GM21786 (cell line): ENCODE data around the gene RFTN2.
"Not testable (repeated sequence)": the region's sequence is repeated elsewhere in the genome, so short reads cannot be mapped to it uniquely, and the experiment has no call there.

ENCODE experiments used
- ATAC-seq: cut with Tn5 transposase; IDR thresholded peaks from one replicate; pipeline ENCODE4 v1.9.1; 2021; ENCODE audit not compliant: unreplicated experiment

Gene RFTN2, protein sequence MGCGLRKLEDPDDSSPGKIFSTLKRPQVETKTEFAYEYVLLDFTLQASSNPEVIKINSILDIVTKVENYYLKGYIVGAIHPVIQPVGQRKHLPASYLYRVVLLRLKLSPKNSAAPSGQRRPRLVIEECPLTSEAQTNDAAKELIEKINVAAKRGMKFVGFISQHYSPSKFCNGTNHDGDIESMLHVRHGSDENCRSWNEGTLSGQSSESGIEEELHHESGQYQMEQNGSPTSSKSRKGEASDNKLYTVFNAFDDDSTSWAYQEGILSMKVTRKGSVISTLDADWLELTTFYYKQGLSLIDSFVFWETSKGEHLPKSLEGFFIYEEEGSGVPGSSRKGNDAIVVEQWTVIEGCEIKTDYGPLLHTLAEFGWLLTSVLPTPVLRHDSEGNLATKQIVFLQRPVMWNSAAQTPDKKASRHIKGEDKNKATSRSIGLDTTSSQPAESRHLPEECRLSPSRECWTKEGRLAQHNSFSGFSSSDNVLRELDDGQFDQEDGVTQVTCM

DNA sequence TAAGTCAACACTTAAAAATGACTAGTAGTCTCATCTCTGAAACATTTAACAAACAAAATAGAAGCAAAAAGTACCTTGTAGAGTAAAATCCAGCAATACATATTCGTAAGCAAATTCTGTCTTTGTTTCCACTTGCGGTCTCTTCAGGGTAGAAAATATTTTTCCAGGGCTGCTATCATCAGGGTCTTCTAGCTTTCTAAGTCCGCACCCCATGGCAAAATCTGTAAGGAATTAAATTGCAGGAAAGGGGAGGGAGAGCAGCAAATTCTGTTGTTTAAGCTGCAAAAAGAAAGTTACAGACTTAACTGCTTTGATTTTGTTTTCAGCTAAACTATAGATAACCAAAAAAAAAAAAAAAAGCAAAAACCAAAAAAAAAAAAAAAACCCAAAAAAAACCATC, at the start of gene RFTN2:
Gene RFTN2, minus strand, starts transcription at position 342 of the 400 bp plus-strand sequence. Its CDS starts 129 bp downstream, at position 213.
- no peak for ATAC-seq

DNA sequence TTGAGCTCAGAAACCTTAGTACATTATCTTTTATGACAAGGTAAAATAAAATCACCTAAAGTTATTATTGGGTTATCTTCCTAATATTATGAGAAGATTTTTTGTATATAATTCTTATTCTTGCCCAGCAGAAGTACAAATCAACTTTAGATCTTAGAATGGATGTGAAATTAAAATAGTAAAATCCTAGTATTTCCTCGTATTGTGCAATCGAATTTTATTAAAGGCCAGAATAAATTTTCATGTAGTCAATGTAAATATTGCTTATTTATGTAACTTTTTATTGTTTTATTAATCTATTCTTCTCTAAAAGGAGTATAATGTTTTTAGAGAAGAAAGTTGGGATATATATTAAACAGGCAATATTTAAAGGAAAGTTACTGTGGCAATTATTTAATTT, 42.5 kb upstream of the RFTN2 start:
- ATAC-seq = no peak

GRCh38 chr2:197713271-197713670, 37.9 kb upstream of the RFTN2 start:
- ATAC-seq = no peak

GRCh38 chr2:197711578-197711977, 36.2 kb upstream of the RFTN2 start:
- no peak for ATAC-seq

DNA sequence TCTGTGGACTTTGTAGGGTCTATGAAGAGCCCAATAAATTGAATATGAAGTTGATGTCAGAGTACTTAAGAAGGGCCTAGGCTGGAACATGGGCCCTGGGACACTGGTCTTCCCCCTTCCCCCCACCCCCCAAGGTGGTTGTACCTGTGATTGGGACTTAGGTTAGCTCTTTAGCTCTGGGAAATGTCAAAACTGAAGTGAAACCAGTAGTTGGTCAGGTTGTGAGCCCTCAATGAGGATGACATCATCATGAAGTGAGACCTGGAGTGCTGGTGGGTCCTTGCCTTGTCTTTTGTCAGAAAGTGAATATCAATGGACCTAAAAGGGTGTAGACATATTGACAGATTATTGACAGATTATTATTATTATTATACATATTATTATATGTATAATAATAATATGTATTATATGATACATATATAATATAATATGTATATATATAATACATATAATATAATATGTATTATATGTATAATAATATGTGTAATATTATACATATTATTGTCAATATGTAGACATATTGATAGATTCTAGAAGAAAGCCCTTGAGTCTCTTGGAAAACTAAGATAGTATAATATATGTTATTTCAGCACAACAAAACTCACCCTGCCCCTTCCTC, 35.1 kb upstream of the RFTN2 start:
- ATAC-seq = peak; percentile 75

- ATAC-seq = not testable (repeated sequence)
Observed at GRCh38 chr2:197709140-197709539, 33.8 kb upstream of the RFTN2 start.

GRCh38 chr2:197708331-197708730, 32.9 kb upstream of the RFTN2 start:
- no peak for ATAC-seq

- no peak for ATAC-seq
Observed at GRCh38 chr2:197707316-197708213, 32.2 kb upstream of the RFTN2 start.

- no peak for ATAC-seq
Observed at GRCh38 chr2:197706839-197707207, 31.4 kb upstream of the RFTN2 start.

GRCh38 chr2:197705912-197706838, 30.8 kb upstream of the RFTN2 start:
- no peak for ATAC-seq

- ATAC-seq = peak; percentile 80
Observed at GRCh38 chr2:197705121-197705911, 29.9 kb upstream of the RFTN2 start, which contains the start of gene MARS2. MARS2 (plus strand) TSS chr2:197705369; CDS start chr2:197705406, 37 bp downstream.

GRCh38 chr2:197704434-197705120, 29.2 kb upstream of the RFTN2 start:
- ATAC-seq = peak; percentile 32

GRCh38 chr2:197700960-197701359, 25.6 kb upstream of the RFTN2 start:
- no peak for ATAC-seq

DNA sequence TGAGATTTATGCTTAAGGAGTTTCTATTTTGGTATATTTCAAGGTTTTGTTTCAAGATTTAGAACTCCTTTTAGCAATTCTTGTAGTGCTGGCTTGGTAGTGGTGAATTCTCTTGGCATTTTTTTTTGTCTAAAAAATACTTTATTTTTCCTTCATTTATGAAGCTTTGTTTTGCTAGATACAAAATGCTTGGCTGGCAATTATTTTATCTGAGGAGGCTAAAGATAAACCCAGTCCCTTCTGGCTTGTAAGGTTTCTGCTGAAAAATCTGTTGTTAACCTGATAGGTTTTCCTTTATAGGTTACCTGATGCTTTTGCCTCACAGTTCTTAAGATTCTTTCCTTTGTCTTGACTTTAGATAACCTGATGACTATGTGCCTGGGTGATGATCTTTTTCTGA, 24.3 kb upstream of the RFTN2 start:
- not testable (repeated sequence) for ATAC-seq

DNA sequence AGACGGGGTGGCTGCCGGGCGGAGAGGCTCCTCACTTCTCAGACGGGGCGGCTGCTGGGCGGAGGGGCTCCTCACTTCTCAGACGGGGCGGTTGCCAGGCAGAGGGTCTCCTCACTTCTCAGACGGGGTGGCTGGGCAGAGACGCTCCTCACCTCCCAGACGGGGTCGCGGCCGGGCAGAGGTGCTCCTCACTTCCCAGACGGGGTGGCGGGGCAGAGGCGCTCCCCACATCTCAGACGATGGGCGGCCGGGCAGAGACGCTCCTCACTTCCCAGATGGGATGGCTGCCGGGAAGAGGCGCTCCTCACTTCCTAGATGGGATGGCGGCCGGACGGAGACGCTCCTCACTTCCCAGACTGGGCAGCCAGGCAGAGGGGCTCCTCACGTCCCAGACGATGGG, 21.2 kb upstream of the RFTN2 start:
- ATAC-seq = not testable (repeated sequence)

DNA sequence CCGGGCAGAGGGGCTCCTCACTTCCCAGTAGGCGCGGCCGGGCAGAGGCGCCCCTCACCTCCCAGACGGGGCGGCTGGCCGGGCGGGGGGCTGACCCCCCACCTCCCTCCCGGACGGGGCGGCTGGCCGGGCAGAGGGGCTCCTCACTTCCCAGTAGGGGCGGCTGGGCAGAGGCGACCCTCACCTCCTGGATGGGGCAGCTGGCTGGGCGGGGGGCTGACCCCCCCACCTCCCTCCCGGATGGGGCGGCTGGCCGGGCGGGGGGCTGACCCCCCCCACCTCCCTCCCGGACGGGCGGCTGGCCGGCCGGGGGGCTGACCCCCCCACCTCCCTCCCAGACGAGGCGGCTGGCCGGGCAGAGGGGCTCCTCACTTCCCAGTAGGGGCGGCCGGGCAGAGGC, 20.6 kb upstream of the RFTN2 start:
- not testable (repeated sequence) for ATAC-seq

- not testable (repeated sequence) for ATAC-seq
Observed at GRCh38 chr2:197695206-197695605, 19.8 kb upstream of the RFTN2 start.

GRCh38 chr2:197677483-197677882, 2.1 kb upstream of the RFTN2 start:
- no peak for ATAC-seq

DNA sequence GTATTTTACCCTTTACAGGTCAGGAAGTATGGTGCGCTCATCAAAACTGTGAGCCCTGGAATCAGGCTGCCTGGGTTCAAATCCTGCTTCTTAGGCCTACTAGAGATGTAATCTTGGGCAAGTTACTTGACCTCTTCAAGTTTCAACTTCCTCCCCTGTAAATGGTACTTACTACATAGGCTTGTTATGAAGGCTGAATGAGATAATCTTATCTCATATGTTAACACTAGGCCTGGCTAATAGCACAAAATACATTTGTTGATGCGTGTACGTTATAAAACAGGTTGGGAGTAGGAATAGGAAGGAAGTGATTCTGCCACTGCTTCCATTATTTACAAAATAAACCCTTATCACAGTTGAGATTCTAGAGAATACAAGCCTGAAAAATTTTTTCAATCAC, 1.7 kb upstream of the RFTN2 start:
- ATAC-seq = no peak
